H9 (cell line): ENCODE results near the gene VSIG2. TPM values are rescaled to one million over a fixed set of nuclear protein-coding genes. Genes with fewer than 3 reads are reported as not detected.

Experiments
- DNase-seq: peaks from one replicate; pipeline ENCODE4 v3.0.0-alpha.2; 2017
- H2AFZ ChIP-seq: one replicate; pipeline ENCODE4 v1.6.1; 2013; ENCODE audit warnings: mild to moderate bottlenecking, low read length, control low read depth, moderate library complexity
- H2AK5ac ChIP-seq: 2 replicates; pipeline ENCODE4 v1.6.1; 2013; ENCODE audit warnings: low read length, control low read depth, mixed read lengths; ENCODE audit not compliant: insufficient read length
- H2BK120ac ChIP-seq: one replicate; pipeline ENCODE4 v1.6.1; 2013; ENCODE audit warnings: low read depth, mild to moderate bottlenecking, low read length, control low read depth, inconsistent platforms; ENCODE audit not compliant: poor library complexity, severe bottlenecking
- H2BK12ac ChIP-seq: 2 replicates; pipeline ENCODE4 v1.6.1; 2013; ENCODE audit warnings: low read length, control low read depth, mixed read lengths, low read depth; ENCODE audit not compliant: insufficient read length
- H2BK15ac ChIP-seq: 2 replicates; pipeline ENCODE4 v1.6.1; 2013; ENCODE audit warnings: low read depth, low read length, control low read depth
- H2BK20ac ChIP-seq: one replicate; pipeline ENCODE4 v1.6.1; 2013; ENCODE audit warnings: low read depth, mild to moderate bottlenecking, low read length, control low read depth, inconsistent platforms; ENCODE audit not compliant: poor library complexity, severe bottlenecking
- H2BK5ac ChIP-seq: 2 replicates; pipeline ENCODE4 v1.6.1; 2013; ENCODE audit warnings: low read length, control low read depth, mixed read lengths; ENCODE audit not compliant: insufficient read length
- H3K14ac ChIP-seq: 2 replicates; pipeline ENCODE4 v1.6.1; 2013; ENCODE audit warnings: low read length, control low read depth; ENCODE audit not compliant: insufficient read depth
- H3K18ac ChIP-seq: 2 replicates; pipeline ENCODE4 v1.6.1; 2013; ENCODE audit warnings: low read depth, mild to moderate bottlenecking, mixed read lengths, low read length, control low read depth; ENCODE audit not compliant: insufficient read length
- H3K23ac ChIP-seq: 2 replicates; pipeline ENCODE4 v1.6.1; 2013; ENCODE audit warnings: low read length, control low read depth, mixed read lengths, low read depth; ENCODE audit not compliant: insufficient read length
- H3K23me2 ChIP-seq: 2 replicates; pipeline ENCODE4 v1.6.1; 2013; ENCODE audit warnings: low read depth, mild to moderate bottlenecking, mixed read lengths, low read length, control low read depth; ENCODE audit not compliant: insufficient read length, poor library complexity, severe bottlenecking
- H3K27ac ChIP-seq: 2 replicates; pipeline ENCODE4 v1.5.1; 2013; ENCODE audit warnings: low read length, control low read depth, mixed read lengths, low read depth; ENCODE audit not compliant: insufficient read length
- H3K27me3 ChIP-seq: 2 replicates; pipeline ENCODE4 v1.6.1; 2013; ENCODE audit warnings: low read length, control low read depth, inconsistent platforms; ENCODE audit not compliant: insufficient read depth
- H3K4ac ChIP-seq: 2 replicates; pipeline ENCODE4 v1.6.1; 2013; ENCODE audit warnings: low read depth, mild to moderate bottlenecking, control low read depth, inconsistent platforms, low read length, moderate library complexity
- H3K4me1 ChIP-seq: 2 replicates; pipeline ENCODE4 v1.6.1; 2013; ENCODE audit warnings: low read length, control low read depth, inconsistent platforms; ENCODE audit not compliant: insufficient read depth
- H3K4me2 ChIP-seq: 2 replicates; pipeline ENCODE4 v1.6.1; 2013; ENCODE audit warnings: low read length, control low read depth, mixed read lengths; ENCODE audit not compliant: insufficient read length, insufficient read depth
- H3K56ac ChIP-seq: 2 replicates; pipeline ENCODE4 v1.6.1; 2013; ENCODE audit warnings: low read depth, mild to moderate bottlenecking, mixed read lengths, low read length, control low read depth; ENCODE audit not compliant: insufficient read length
- H3K79me1 ChIP-seq: 2 replicates; pipeline ENCODE4 v1.6.1; 2013; ENCODE audit warnings: low read depth, mild to moderate bottlenecking, moderate library complexity, low read length, control low read depth, inconsistent platforms; ENCODE audit not compliant: insufficient read depth, poor library complexity, severe bottlenecking
- H3K79me2 ChIP-seq: 2 replicates; pipeline ENCODE4 v1.6.1; 2013; ENCODE audit warnings: low read length, control low read depth, inconsistent platforms; ENCODE audit not compliant: insufficient read depth
- H3K9ac ChIP-seq: 2 replicates; pipeline ENCODE4 v1.6.1; 2013; ENCODE audit warnings: low read length, control low read depth, mixed read lengths; ENCODE audit not compliant: insufficient read length; ENCODE audit errors: extremely low read depth
- H3K9me3 ChIP-seq: one replicate; pipeline ENCODE4 v1.6.1; 2013; ENCODE audit warnings: low read depth, low read length, inconsistent platforms; ENCODE audit not compliant: control insufficient read depth
- H3T11ph ChIP-seq: one replicate; pipeline ENCODE4 v1.6.1; 2013; ENCODE audit warnings: mild to moderate bottlenecking, low read length, control low read depth, inconsistent platforms
- H4K20me1 ChIP-seq: one replicate; pipeline ENCODE4 v1.6.1; 2013; ENCODE audit not compliant: control insufficient read depth, insufficient read length, insufficient read depth
- H4K5ac ChIP-seq: 2 replicates; pipeline ENCODE4 v1.6.1; 2013; ENCODE audit warnings: low read depth, mild to moderate bottlenecking, mixed read lengths, low read length, control low read depth; ENCODE audit not compliant: insufficient read length
- H4K8ac ChIP-seq: replicated peaks from 2 replicates; pipeline ENCODE4 v1.6.1; 2013; ENCODE audit warnings: low read length, control low read depth, mixed read lengths, low read depth; ENCODE audit not compliant: insufficient read length
- H4K91ac ChIP-seq: 2 replicates; pipeline ENCODE4 v1.6.1; 2013; ENCODE audit warnings: low read depth, mild to moderate bottlenecking, moderate library complexity, mixed read lengths, low read length, control low read depth; ENCODE audit not compliant: insufficient read length
- H3K27ac Mint-ChIP-seq, 3 experiments: 2 replicates in 2 of 3; 3 replicates in 1 of 3; pipeline ENCODE4 v1.8.0; 2020 to 2021; ENCODE audit warnings: mixed read lengths in 3 of 3, mild to moderate bottlenecking in 1 of 3, moderate library complexity in 1 of 3
- H3K27me3 Mint-ChIP-seq: 2 replicates; pipeline ENCODE4 v1.8.0; 2021; ENCODE audit warnings: low read depth, mild to moderate bottlenecking, moderate library complexity, mixed read lengths
- H3K36me3 Mint-ChIP-seq, 3 experiments: 2 replicates in 2 of 3; 3 replicates in 1 of 3; pipeline ENCODE4 v1.8.0; 2020 to 2021; ENCODE audit warnings: low read depth in 3 of 3, mixed read lengths in 3 of 3; ENCODE audit not compliant: insufficient read depth in 1 of 3
- H3K4me1 Mint-ChIP-seq, 2 experiments: 2 replicates each; pipeline ENCODE4 v1.8.0; 2020; ENCODE audit warnings: mixed read lengths in 2 of 2
- H3K4me3 Mint-ChIP-seq, 2 experiments: 2 replicates in 1 of 2; 3 replicates in 1 of 2; pipeline ENCODE4 v1.8.0; 2020 to 2021; ENCODE audit warnings: mild to moderate bottlenecking in 2 of 2, mixed read lengths in 2 of 2, moderate library complexity in 1 of 2
- H3K9me3 Mint-ChIP-seq, 2 experiments: 2 replicates in 1 of 2; 3 replicates in 1 of 2; pipeline ENCODE4 v1.8.0; 2020; ENCODE audit warnings: mild to moderate bottlenecking in 2 of 2, mixed read lengths in 2 of 2, moderate library complexity in 1 of 2
- WGBS: extraction: QIAGEN DNeasy Blood & Tissue Kit; methylation state at CpG from one replicate; pipeline ENCODE4 v1.1.7; 2013; ENCODE audit warnings: missing lambda C conversion rate, low lambda C conversion rate, mixed read lengths; ENCODE audit not compliant: insufficient read length; ENCODE audit errors: extremely low coverage; 5-methylcytosine and 5-hydroxymethylcytosine counted together
- total RNA-seq: library from RNA; stranded (reverse); gene quantifications from 2 replicates; pipeline ENCODE4 v1.2.1, GENCODE V29; 2021
- TF ChIP-seq, protein P1 (sequence below): fragments of 200-600 bp; sonication (generic); conservative IDR thresholded peaks from 3 replicates; pipeline ENCODE4 v1.8.0; 2021; ENCODE audit warnings: antibody characterized with exemption, mild to moderate bottlenecking

VSIG2 gene
- total RNA-seq, 1 experiment from 2014 or later, result not detected

DNA sequence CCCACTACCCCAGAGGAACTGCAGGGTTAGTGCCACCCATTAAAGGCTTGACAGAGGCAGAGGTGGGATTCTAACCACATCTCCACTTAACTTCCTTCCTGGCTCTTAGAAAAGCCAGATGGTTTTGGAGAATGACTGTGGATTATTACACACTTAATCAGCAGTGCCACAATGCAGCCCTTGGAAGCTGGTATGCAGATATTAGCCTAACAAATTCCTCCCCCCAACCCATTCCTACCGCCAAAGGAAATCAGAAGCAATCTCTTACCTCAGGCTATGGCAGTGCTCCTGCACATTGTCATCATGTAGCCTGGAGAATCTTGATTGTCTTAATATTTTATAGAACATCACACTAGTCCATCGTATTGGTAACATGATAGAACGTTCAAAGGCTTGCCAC, 35.5 kb downstream of the VSIG2 start:
- no peak overlapping the region for H3K4ac ChIP-seq
- H3K4me2 ChIP-seq, result no peak overlapping the region
- DNase-seq, result no peak
- no peak overlapping the region for H3K23ac ChIP-seq
- H2BK120ac ChIP-seq, result no peak overlapping the region
- WGBS, result no CpG with 5 or more reads among the region's 3 CpGs
- TF ChIP-seq, protein P1, sequence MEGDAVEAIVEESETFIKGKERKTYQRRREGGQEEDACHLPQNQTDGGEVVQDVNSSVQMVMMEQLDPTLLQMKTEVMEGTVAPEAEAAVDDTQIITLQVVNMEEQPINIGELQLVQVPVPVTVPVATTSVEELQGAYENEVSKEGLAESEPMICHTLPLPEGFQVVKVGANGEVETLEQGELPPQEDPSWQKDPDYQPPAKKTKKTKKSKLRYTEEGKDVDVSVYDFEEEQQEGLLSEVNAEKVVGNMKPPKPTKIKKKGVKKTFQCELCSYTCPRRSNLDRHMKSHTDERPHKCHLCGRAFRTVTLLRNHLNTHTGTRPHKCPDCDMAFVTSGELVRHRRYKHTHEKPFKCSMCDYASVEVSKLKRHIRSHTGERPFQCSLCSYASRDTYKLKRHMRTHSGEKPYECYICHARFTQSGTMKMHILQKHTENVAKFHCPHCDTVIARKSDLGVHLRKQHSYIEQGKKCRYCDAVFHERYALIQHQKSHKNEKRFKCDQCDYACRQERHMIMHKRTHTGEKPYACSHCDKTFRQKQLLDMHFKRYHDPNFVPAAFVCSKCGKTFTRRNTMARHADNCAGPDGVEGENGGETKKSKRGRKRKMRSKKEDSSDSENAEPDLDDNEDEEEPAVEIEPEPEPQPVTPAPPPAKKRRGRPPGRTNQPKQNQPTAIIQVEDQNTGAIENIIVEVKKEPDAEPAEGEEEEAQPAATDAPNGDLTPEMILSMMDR, result no peak
- H3K56ac ChIP-seq, result no peak overlapping the region
- Mint-ChIP-seq H3K9me3 (no peaks in the 10 kb centered on the region), H3K4me1 (peaks cover 17 to 23% of the 10 kb centered on the region in 2 experiments), H3K36me3 (no peaks in the 10 kb centered on the region), H3K27me3 (peaks cover 80% of the 10 kb centered on the region), H3K4me3 (no peak overlapping the region), H3K27ac (no peak overlapping the region)
- H3K79me1 ChIP-seq, result no peaks in the 10 kb centered on the region
- no peak overlapping the region for H2BK20ac ChIP-seq
- no peaks in the 10 kb centered on the region for H4K20me1 ChIP-seq
- peaks cover 45% of the 10 kb centered on the region for H3K27me3 ChIP-seq
- H2AK5ac ChIP-seq, result no peak overlapping the region
- peaks cover 6% of the 10 kb centered on the region for H3K4me1 ChIP-seq
- no peak overlapping the region for H4K5ac ChIP-seq
- no peak overlapping the region for H3K18ac ChIP-seq
- H2BK12ac ChIP-seq, result no peak overlapping the region
- H2BK5ac ChIP-seq, result no peak overlapping the region
- H4K8ac ChIP-seq, result no peak overlapping the region
- H3K79me2 ChIP-seq, result no peaks in the 10 kb centered on the region
- no peak overlapping the region for H2BK15ac ChIP-seq
- H3T11ph ChIP-seq, result no peak overlapping the region
- H3K9ac ChIP-seq, result no peak overlapping the region
- H3K9me3 ChIP-seq, result no peaks in the 10 kb centered on the region
- H3K14ac ChIP-seq, result no peak overlapping the region
- no peak overlapping the region for H2AFZ ChIP-seq
- H3K27ac ChIP-seq, result no peak overlapping the region
- H4K91ac ChIP-seq, result no peak overlapping the region
- H3K23me2 ChIP-seq, result peaks cover 9% of the 10 kb centered on the region
